ENCODE measurements around the gene METTL4.

METTL4 gene

GRCh38 chr18:2515908-2516625 is 55.2 kb downstream of the METTL4 start:
- DNase-seq (ENCODE audit: low read depth) = peak; percentile 96

GRCh38 chr18:2515171-2515787 is 56.0 kb downstream of the METTL4 start:
- DNase-seq (ENCODE audit: low read depth) = peak; percentile 86

- DNase-seq (ENCODE audit: low read depth) = peak; percentile 80
Measured at GRCh38 chr18:2513616-2514015, 57.7 kb downstream of the METTL4 start.

DNA sequence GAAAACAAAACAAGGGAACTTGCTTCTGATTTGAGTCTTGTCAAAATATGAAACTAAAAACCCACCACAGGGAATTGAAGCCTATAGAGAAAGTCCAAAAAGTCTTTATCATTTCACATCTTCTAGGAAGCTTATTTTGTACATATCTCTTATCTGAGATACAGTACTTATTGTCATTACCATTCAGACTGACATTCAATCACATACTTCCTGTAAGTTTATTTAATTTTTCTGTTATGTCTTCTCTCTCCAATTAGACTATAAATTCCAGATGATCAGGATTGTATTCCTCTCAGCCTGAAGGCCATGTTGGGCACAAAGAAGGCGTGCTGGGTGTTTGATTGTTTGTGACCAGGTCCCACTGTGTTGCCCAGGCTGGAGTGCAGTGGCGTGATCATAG is 59.2 kb downstream of the METTL4 start:
- no peak for DNase-seq (ENCODE audit: low read depth)

- DNase-seq (ENCODE audit: low read depth) = no peak
Measured at GRCh38 chr18:2511451-2511850, 59.9 kb downstream of the METTL4 start.

DNA sequence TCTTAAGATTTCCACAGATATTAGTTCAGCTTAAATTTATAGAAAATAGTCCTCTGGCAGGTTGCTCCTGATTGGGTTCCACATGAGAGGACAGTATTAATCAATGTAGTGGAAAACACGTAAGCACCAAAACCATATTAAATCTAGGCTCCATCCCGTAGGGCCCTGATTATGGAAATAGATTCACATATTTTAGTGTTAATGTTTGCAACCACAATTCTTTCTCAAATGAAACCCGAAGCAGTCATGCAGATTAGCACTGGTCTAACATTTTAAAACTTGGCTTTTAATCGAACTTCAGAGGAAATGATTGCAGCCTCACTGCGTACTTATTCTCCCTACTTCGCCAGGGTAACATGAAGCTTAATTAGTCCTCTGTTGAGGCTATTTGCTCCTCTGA is 60.9 kb downstream of the METTL4 start:
- DNase-seq (ENCODE audit: low read depth) = no peak

- DNase-seq (ENCODE audit: low read depth) = no peak
Measured at GRCh38 chr18:2508678-2509077, 62.6 kb downstream of the METTL4 start.

DNA sequence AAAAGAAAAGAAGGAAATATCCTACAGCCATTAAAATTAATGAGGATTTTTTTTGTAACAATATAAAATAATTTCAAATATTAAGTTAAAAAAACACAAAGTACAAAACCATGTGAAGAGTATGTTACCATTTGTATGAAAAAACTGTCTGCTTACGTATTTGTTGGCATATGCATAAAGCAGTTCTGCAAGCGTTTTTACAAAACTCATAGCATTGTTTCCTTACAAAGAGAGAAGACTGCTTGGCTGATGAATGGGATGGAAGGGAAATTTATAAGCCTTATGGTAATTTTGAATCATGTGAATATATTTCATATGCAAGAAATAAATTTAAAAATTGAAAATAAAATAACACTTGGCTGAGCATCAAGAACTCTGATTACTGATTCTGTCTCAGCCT is 63.1 kb downstream of the METTL4 start:
- DNase-seq (ENCODE audit: low read depth) = no peak

DNA sequence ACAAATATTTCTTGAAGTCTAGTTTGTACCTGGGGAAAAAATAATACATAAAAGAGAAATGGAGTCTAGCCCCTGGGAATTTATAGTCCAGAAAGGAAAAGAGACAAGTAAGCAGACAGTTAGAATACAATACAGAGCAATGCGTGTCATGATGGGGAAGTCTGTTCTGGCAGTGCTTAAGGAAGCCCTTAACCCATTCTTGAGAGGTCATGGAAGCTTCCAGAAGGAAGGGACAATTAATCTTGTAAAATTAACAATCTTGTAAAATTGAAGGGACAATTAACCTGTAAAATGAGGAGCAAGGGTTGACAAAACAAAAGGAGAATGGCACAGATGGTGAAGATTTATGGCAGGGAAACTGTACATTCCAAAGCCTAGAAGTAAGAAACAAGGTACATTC is 66.7 kb downstream of the METTL4 start:
- DNase-seq (ENCODE audit: low read depth) = no peak

- DNase-seq (ENCODE audit: low read depth) = no peak
Measured at GRCh38 chr18:2502880-2503279, 68.4 kb downstream of the METTL4 start.

- DNase-seq (ENCODE audit: low read depth) = no peak
Measured at GRCh38 chr18:2502394-2502793, 68.9 kb downstream of the METTL4 start.

- DNase-seq (ENCODE audit: low read depth) = no peak
Measured at GRCh38 chr18:2497797-2498196, 73.5 kb downstream of the METTL4 start.

DNA sequence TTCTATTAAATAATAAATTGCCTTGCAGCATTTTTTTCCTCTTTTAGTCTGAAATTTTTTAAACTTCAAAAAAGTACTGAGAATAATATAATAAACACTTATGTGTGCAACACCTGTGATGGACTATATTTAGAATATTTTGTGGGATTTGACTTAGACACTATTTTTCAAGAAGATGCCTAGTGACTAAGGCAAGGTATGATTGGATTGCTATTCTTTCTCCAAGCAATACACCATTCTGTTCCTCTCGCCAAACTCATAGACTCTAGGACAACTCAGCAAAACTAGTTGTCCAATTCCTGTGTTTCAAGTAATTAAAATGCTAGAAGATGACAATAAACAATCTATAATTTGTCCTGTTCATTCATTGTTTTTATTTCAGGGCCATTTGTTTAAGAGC is 75.9 kb downstream of the METTL4 start:
- DNase-seq (ENCODE audit: low read depth) = no peak

GRCh38 chr18:2494921-2495320 is 76.4 kb downstream of the METTL4 start:
- peak; percentile 55 for DNase-seq (ENCODE audit: low read depth)
